Measurements from ENCODE around the gene ADAMTS2.

DNA sequence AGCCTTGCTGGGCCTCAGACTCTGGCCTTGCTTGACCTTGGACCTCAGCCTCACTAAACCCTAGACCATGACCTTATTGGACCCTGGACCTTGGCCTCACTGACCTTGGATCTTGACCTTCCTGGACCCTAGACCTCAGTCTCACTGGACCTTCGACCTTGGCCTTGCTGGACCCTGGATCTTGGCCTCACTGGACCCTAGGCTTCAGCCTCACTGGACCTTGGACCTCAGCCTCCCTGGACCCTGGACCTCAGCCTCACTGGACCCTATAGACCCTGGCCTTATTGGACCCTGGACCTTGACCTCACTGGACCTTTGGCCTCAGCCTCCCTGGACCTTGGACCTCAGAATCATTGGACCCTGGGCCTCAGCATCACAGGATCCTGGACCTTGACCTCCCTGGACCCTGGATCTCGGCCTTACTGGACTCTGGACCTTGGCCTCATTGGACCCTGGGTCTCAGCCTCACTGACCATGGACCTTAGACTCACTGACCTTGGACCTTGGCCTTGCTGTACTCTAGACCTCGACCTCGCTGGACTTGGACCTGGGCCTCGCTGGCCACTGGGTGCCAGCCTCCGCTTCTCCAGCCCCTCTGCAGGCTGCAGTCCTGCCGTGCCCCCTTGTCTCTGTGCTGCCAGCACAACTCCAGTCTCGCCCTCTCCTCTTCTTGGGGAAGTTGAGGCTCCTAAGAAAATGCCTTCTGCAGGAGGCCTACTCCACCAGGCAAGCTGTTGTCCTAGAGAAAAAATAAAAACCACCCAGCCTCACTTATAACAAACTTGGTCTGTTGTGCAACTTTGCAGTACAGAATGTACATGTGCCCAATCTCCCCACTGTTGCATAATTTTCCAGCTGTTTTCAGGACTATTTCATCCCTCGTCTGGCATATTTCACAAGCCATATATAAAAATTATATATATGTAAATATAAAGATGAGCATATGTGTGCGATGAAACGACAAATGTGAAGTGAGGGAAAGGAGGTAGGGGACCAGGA is 11.0 kb upstream of the ADAMTS2 start:
- TF ChIP-seq POLR2AphosphoS5 (IDR thresholded peaks at IDR 0.05; ENCODE audit: borderline replicate concordance, low read depth, low read length), result no peak
- no peak for TF ChIP-seq FOXP2 (optimal IDR thresholded peaks at IDR 0.05; ENCODE audit: control extremely low read depth, extremely low read length, insufficient read depth)
